Heart left ventricle (tissue), 16 donors: Measurements from ENCODE around the gene PRDM16. TPM values are rescaled to one million over a fixed set of nuclear protein-coding genes. Genes with fewer than 3 reads are reported as not detected.
A peak's percentile ranks its signal among the peaks of the same experiment; 100 is the strongest.

Experiments
- ATAC-seq, 4 donors: fragments of 200-7000 bp; cut with Tn5 transposase; one replicate each; pipeline ENCODE4 v1.9.1; 2020 to 2022; ENCODE audit warnings: moderate library complexity in 4 of 4, mild to moderate bottlenecking in 3 of 4, moderate number of reproducible peaks in 1 of 4
- DNase-seq, 5 donors: peaks; one replicate each; pipeline ENCODE4 v3.0.0-alpha.2; 2020
- H3K27ac ChIP-seq, 12 donors: fragments of 200-600 bp; sonication (generic) in 4 of 12; one replicate each; pipeline versions ENCODE4 v1.5.0 to v1.8.0; 2016 to 2022; ENCODE audit warnings: mild to moderate bottlenecking in 2 of 12
- H3K27me3 ChIP-seq, 9 donors: fragments of 200-600 bp; sonication (generic) in 2 of 9; one replicate each; pipeline versions ENCODE4 v1.5.1 to v1.8.0; 2016 to 2022; ENCODE audit warnings: mild to moderate bottlenecking in 3 of 9
- H3K36me3 ChIP-seq, 9 donors: fragments of 200-600 bp; sonication (generic) in 2 of 9; one replicate each; pipeline versions ENCODE4 v1.5.0 to v1.8.0; 2018 to 2022; ENCODE audit warnings: mild to moderate bottlenecking in 2 of 9
- H3K4me1 ChIP-seq, 12 donors: fragments of 200-600 bp; sonication (generic) in 4 of 12; one replicate each; pipeline versions ENCODE4 v1.5.0 to v1.8.0; 2016 to 2022; ENCODE audit warnings: mild to moderate bottlenecking in 3 of 12
- H3K4me3 ChIP-seq, 12 donors: fragments of 200-600 bp; sonication (generic) in 4 of 12; one replicate each; pipeline versions ENCODE4 v1.5.0 to v1.8.0; 2017 to 2022; ENCODE audit warnings: mild to moderate bottlenecking in 9 of 12, moderate library complexity in 4 of 12
- H3K9me3 ChIP-seq, 12 donors: fragments of 200-600 bp; sonication (generic) in 4 of 12; one replicate each; pipeline versions ENCODE4 v1.5.0 to v1.8.0; 2016 to 2022; ENCODE audit warnings: mild to moderate bottlenecking in 1 of 12
- CTCF ChIP-seq, 12 donors: fragments of 200-600 bp; sonication (generic) in 4 of 12; IDR thresholded peaks; one replicate each; pipeline versions ENCODE4 v1.5.0 to v1.8.0; 2018 to 2022; ENCODE audit warnings: antibody characterized with exemption in 12 of 12, mild to moderate bottlenecking in 5 of 12
- POLR2A ChIP-seq, 2 donors: fragments of 450-650 bp; IDR thresholded peaks; one replicate each; pipeline ENCODE4 v1.6.1; 2017; ENCODE audit warnings: antibody characterized with exemption in 2 of 2, mild to moderate bottlenecking in 2 of 2, moderate library complexity in 2 of 2
- WGBS, 4 donors: extraction: QIAGEN DNeasy Blood & Tissue Kit in 2 of 4; methylation state at CpG; one replicate each; pipeline versions ENCODE4 v1.1.5 to v1.1.7; 2013 to 2018; 5-methylcytosine and 5-hydroxymethylcytosine counted together
- intact Hi-C, 10 donors: fragments of 100-400 bp; cut with DNase I; formaldehyde crosslinking; loops; one replicate each; pipeline versions ENCODE4 v1.11.1 to v1.14.2; 2022
- polyA plus RNA-seq, 2 donors: library from polyadenylated mRNA; stranded (reverse); fragments of 200-250 nt; gene quantifications; one replicate each; pipeline ENCODE4 v1.2.3, GENCODE V29; 2013
- total RNA-seq, 9 donors: library from RNA; depleted of rRNA in 2 of 9; stranded (reverse); fragments of >200 nt in 2 of 9; fragmentation: NEBNext Ultra II Directional in 3 of 9; extraction: Animal tissue kit (Norgen Biotek cat#: 25700) in 3 of 9; gene quantifications; one replicate each; pipeline versions ENCODE4 v1.1.0 to v1.2.4, GENCODE V29; 2016 to 2023
- donor health status: ischemic (EF 13 %, LVEDD 7.1; RV severe dilation, severe dysfunction).
- donor health status: healthy with polysubstance abuse.
- donor health status: DM: no; HTN: yes; CAD: no.
- donor health status: DM: no; HTN: no; CAD: no.
- donor health status: ischemic (EF 25% LVEDD 6.9; RV normal size, moderate dysfunction).
- donor health status: ischemic (EF 25% LVEDD 5.7; RV mildly dilated, moderate dysfunction).
- donor health status: healthy.
- donor health status: DM: yes; HTN: yes; CAD: no.
- donor health status: ischemic (EF 35%, LVEDD 5.7; RV mildly dilated, moderate dysfunction).
- donor health status: nonischemic (EF 11% LVEDD 7.7; RV severe dilation, severe dysfunction).
- donor health status: DM: yes; HTN: yes; CAD: no.
- donor health status: PGD.
- donor health status: ischemic (EF 29% LVEDD 5.4; RV normal size, mild dysfunction).
- donor health status: nonischemic (EF 23%, LVEDD 6.1; RV moderate dilation, normal function).

The PRDM16 gene
- total and polyA plus RNA-seq, 11 donors: 6.0 to 22.7 (median 14.0) TPM

DNA sequence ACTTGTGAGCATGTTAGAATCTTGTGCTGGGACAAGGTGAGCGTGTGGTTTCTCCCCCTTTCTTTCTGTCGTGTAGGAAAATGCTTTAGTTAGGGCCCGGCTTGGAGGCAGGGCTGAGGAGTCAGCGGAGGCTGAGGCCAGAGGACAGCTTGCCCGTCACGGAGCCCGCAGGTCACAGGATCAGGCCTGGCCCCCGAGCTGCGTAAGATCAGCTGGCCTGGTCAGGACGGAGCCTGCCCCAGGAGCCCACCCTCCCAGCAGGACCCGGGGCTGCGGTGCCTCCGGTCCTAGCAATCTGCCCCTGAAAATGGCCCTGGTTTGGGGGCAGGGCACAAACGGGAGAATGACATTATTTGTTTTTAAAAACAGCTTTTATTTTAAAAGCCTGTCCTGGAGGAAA lies 52.0 kb downstream of the PRDM16 start:
- no peak overlapping the region for H3K4me3 ChIP-seq
- H3K36me3 ChIP-seq: no peaks in the 10 kb centered on the region
- H3K4me1 ChIP-seq: peaks cover 0 to 65% (median 24%) of the 10 kb centered on the region in 12 donors
- TF ChIP-seq CTCF (IDR thresholded peaks at IDR 0.05) (no peak), POLR2A (IDR thresholded peaks at IDR 0.05) (no peak)
- H3K9me3 ChIP-seq: no peaks in the 10 kb centered on the region
- WGBS, 4 donors: 82 to 87% (median 85%) methylated on average over 13 to 14 of the region's 14 CpGs
- no peak for DNase-seq
- peak overlapping the region in 3 of 12 donors; percentile 26 to 35 (median 34) for H3K27ac ChIP-seq
- ATAC-seq: no peak
- intact Hi-C loops: loop anchor here in 2 of 10 donors (10.0 kb wide), 1 partner anchor 46 kb away; no protein-coding TSS in a partner anchor
- no peaks in the 10 kb centered on the region for H3K27me3 ChIP-seq

GRCh38 chr1:3121401-3122210 lies 52.6 kb downstream of the PRDM16 start:
- WGBS, 4 donors: 67 to 76% (median 73%) methylated on average over 45 to 46 of the region's 46 CpGs
- DNase-seq: no peak
- H3K36me3 ChIP-seq: no peaks in the 10 kb centered on the region

DNA sequence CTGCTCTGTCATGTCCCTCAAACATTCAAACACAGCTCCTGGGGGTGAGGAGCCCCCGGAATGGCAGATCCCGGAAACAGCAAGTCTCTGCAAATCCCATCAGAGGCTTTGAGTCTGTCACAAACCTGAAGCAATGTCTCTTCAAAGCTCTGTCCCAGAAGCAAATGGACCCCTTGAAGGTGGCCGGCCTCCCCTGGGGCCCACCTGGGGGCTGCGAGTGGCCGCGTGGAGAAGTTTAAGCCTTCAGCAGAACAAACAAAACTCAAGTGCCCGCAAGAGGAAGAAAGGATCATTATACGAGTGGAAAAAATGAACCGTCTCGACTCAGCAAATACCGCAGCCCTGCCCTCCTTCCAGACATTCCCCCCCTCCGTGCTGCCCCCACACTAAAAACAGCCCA lies 53.3 kb downstream of the PRDM16 start:
- Histone ChIP-seq H3K27ac (no peak overlapping the region), H3K36me3 (no peaks in the 10 kb centered on the region), H3K4me3 (no peak overlapping the region), H3K9me3 (no peaks in the 10 kb centered on the region), H3K4me1 (peaks cover 6 to 69% (median 37%) of the 10 kb centered on the region in 12 donors), H3K27me3 (no peaks in the 10 kb centered on the region)
- ATAC-seq (no peak), DNase-seq (no peak)
- intact Hi-C loops: loop anchor here in 2 of 10 donors (10.0 kb wide), 1 partner anchor 48 kb away; no protein-coding TSS in a partner anchor
- 70 to 83% (median 81%) methylated on average over 12 of the region's 12 CpGs for WGBS, 4 donors
- TF ChIP-seq POLR2A (IDR thresholded peaks at IDR 0.05) (no peak), CTCF (IDR thresholded peaks at IDR 0.05) (no peak)

More at GRCh38 chr1:3121401-3122210, 52.6 kb downstream of the PRDM16 start:
- intact Hi-C loops: loop anchor here in 2 of 10 donors (10.0 kb wide), 1 partner anchor 47 kb away; no protein-coding TSS in a partner anchor
- Histone ChIP-seq H3K27ac (peak overlapping the region in 2 of 12 donors; percentile 2 to 26), H3K9me3 (no peaks in the 10 kb centered on the region), H3K4me3 (no peak overlapping the region), H3K27me3 (no peaks in the 10 kb centered on the region), H3K4me1 (peaks cover 5 to 65% (median 30%) of the 10 kb centered on the region in 12 donors)
- TF ChIP-seq CTCF (IDR thresholded peaks at IDR 0.05): no peak
- no peak for TF ChIP-seq POLR2A (IDR thresholded peaks at IDR 0.05)
- no peak for ATAC-seq

DNA sequence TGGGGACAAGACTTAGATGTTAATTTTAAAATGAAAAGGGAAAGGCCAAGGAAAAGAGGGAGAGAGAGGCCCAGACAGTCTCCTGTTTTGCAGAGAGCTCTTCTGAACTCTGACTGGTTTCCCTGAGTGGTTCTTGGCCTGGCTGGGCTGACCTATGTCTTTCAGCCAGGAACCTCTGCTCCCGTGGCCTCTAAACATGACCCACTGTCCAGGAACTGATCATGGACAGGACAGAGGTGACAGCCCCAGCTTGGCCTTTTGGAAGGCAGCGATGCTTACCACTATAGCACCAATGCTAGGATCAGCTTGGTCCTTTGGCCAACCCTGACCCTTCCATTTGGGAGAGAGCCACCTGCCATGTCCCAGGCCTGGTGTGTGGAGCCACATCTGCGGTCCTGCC lies 55.2 kb downstream of the PRDM16 start:
- Histone ChIP-seq H3K4me1 (peaks cover 6 to 80% (median 50%) of the 10 kb centered on the region in 12 donors), H3K27ac (peak overlapping the region in 1 of 12 donors; percentile 82), H3K9me3 (no peaks in the 10 kb centered on the region), H3K27me3 (no peaks in the 10 kb centered on the region), H3K36me3 (no peaks in the 10 kb centered on the region), H3K4me3 (no peak overlapping the region)
- DNase-seq (no peak), ATAC-seq (no peak)
- intact Hi-C loops: loop anchor here in 2 of 10 donors (10.0 kb wide), 1 partner anchor 49 kb away; no protein-coding TSS in a partner anchor
- 66 to 89% (median 80%) methylated on average over 3 of the region's 3 CpGs for WGBS, 4 donors
- TF ChIP-seq POLR2A (IDR thresholded peaks at IDR 0.05) (no peak), CTCF (IDR thresholded peaks at IDR 0.05) (no peak)
